Activated CD4-positive, alpha-beta T cell treated with anti-CD3 and anti-CD28 coated beads for 36 hours (primary cell): ENCODE data around the gene UBE2Q1. TPM values are rescaled to one million over a fixed set of nuclear protein-coding genes. Genes with fewer than 3 reads are reported as not detected.
A peak's percentile ranks its signal among the peaks of the same experiment; 100 is the strongest.

Experiments used
- ATAC-seq: fragments of 200-7000 bp; cut with Tn5 transposase; one replicate; pipeline ENCODE4 v1.10.0; 2021; ENCODE audit warnings: mild to moderate bottlenecking, moderate library complexity
- CTCF ChIA-PET: fragments of 350-600 bp; sonication (Branson Sonifier 250); formaldehyde crosslinking; loops from one replicate; lab custom pipeline; 2021; ENCODE audit warnings: antibody characterized with exemption; lab: Charles Lee
- POLR2A ChIA-PET: fragments of 350-600 bp; sonication (Branson Sonifier 250); formaldehyde crosslinking; loops from one replicate; lab custom pipeline; 2021; ENCODE audit warnings: antibody characterized with exemption, inconsistent platforms; lab: Charles Lee
- DNase-seq: peaks from one replicate; pipeline ENCODE4 v3.0.0-alpha.2; 2020
- H3K27ac Mint-ChIP-seq: one replicate; pipeline ENCODE4 v1.8.0; 2021; ENCODE audit warnings: mixed read lengths
- H3K27me3 Mint-ChIP-seq: one replicate; pipeline ENCODE4 v1.8.0; 2021; ENCODE audit warnings: mixed read lengths
- H3K36me3 Mint-ChIP-seq: one replicate; pipeline ENCODE4 v1.8.0; 2021; ENCODE audit warnings: low read depth, mixed read lengths
- H3K4me1 Mint-ChIP-seq: one replicate; pipeline ENCODE4 v1.8.0; 2021; ENCODE audit warnings: mixed read lengths
- H3K4me3 Mint-ChIP-seq: one replicate; pipeline ENCODE4 v1.8.0; 2021; ENCODE audit warnings: mild to moderate bottlenecking, moderate library complexity, mixed read lengths
- H3K9me3 Mint-ChIP-seq: one replicate; pipeline ENCODE4 v1.8.0; 2021; ENCODE audit warnings: low read depth, mixed read lengths
- intact Hi-C, 2 experiments: fragments of 100-400 bp; cut with DNase I in 1 of 2; cut with micrococcal nuclease in 1 of 2; formaldehyde crosslinking; loops; one replicate each; pipeline versions ENCODE4 v1.14.2 to v1.15.1; 2022 to 2024; cut with DNase I, micrococcal nuclease
- total RNA-seq, 2 experiments: library from RNA; stranded (reverse); gene quantifications; one replicate each; pipeline ENCODE4 v1.2.3, GENCODE V29; 2021

UBE2Q1 gene
- total RNA-seq, 2 experiments from 2014 or later, result 89.3 to 101 TPM

GRCh38 chr1:154593390-154593789 is 34.9 kb upstream of the UBE2Q1 start:
- DNase-seq, result no peak
- Mint-ChIP-seq H3K36me3 (peaks cover 80% of the 10 kb centered on the region), H3K9me3 (no peaks in the 10 kb centered on the region), H3K4me1 (peaks cover 3% of the 10 kb centered on the region), H3K4me3 (no peak overlapping the region), H3K27me3 (no peaks in the 10 kb centered on the region), H3K27ac (peak overlapping the region; percentile 14)
- ATAC-seq, result no peak
- POLR2A ChIA-PET, result no interaction called here
- intact Hi-C loops, result no loop called here
- CTCF ChIA-PET, result no interaction called here

DNA sequence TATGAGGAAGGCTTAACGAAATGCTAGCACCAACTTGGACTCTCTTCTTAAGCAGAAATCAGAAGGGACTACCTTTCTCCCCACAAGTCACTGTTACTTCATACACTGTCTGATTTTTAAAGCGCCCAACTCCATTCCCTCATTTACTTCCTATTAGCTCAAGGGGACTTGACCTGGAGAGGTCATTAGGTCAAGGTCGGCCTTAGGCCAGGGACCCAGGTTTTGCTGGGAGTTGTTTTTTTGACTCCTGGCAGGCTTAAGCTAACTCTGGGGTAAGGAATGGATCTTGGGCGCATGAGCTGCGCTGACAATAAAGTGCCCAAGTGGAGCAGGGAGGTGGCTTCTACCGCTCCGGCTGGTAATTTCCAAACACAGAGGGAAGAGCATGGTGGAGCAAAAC is 32.7 kb upstream of the UBE2Q1 start:
- peaks cover 84% of the 10 kb centered on the region for H3K36me3 Mint-ChIP-seq
- H3K9me3 Mint-ChIP-seq, result no peaks in the 10 kb centered on the region
- no peak overlapping the region for H3K4me3 Mint-ChIP-seq
- intact Hi-C loops, result no loop called here
- ATAC-seq (no peak), DNase-seq (no peak)
- no peak overlapping the region for H3K27ac Mint-ChIP-seq
- POLR2A ChIA-PET, result interaction anchor here (0.6 kb wide), 1 partner anchor 11 kb away, joined by 3 read pairs; no protein-coding TSS in a partner anchor
- CTCF ChIA-PET, result interaction anchor here (0.6 to 1.7 kb wide), 5 partner anchors 14 to 453 kb away, joined by 3 to 9 read pairs (median 3); no protein-coding TSS in a partner anchor
- no peaks in the 10 kb centered on the region for H3K27me3 Mint-ChIP-seq
- H3K4me1 Mint-ChIP-seq, result peaks cover 3% of the 10 kb centered on the region

DNA sequence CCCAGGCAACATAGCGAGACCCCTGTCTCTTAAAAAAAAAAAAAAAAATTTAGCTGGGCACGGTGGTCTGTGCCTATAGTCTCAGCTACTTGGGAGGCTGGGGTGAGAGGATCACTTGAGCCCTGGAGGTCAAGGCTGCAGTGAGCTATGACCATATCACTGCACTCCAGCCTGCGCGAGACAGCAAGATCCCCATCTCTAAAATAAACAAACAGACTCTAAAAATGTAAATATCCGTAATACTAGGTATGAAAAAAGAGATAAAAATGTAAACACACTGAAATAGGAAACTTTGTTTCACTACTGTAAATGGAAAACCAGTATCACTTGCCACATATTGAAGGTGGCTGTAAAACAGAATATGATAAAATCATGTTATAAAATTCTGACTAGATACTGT is 32.3 kb upstream of the UBE2Q1 start:
- ChIA-PET CTCF (interaction anchor here (0.7 to 1.0 kb wide), 3 partner anchors 34 to 229 kb away, joined by 3 to 4 read pairs (median 3); no protein-coding TSS in a partner anchor), POLR2A (no interaction called here)
- Mint-ChIP-seq H3K4me3 (no peak overlapping the region), H3K27me3 (no peaks in the 10 kb centered on the region), H3K27ac (no peak overlapping the region), H3K4me1 (peaks cover 3% of the 10 kb centered on the region), H3K9me3 (no peaks in the 10 kb centered on the region), H3K36me3 (peaks cover 85% of the 10 kb centered on the region)
- intact Hi-C loops, result no loop called here
- DNase-seq (no peak), ATAC-seq (no peak)

- CTCF ChIA-PET, result interaction anchor here (0.7 to 0.9 kb wide), 2 partner anchors 61 to 789 kb away, joined by 3 read pairs; no protein-coding TSS in a partner anchor
- Mint-ChIP-seq H3K36me3 (peaks cover 89% of the 10 kb centered on the region), H3K4me1 (peaks cover 3% of the 10 kb centered on the region), H3K9me3 (no peaks in the 10 kb centered on the region), H3K4me3 (no peak overlapping the region), H3K27ac (no peak overlapping the region), H3K27me3 (no peaks in the 10 kb centered on the region)
- POLR2A ChIA-PET, result interaction anchor here (1.1 kb wide), 1 partner anchor 9 kb away, joined by 3 read pairs; no protein-coding TSS in a partner anchor
- ATAC-seq (peak; percentile 49), DNase-seq (no peak)
- intact Hi-C loops, result no loop called here
Observed at GRCh38 chr1:154589780-154590179, 31.3 kb upstream of the UBE2Q1 start.

- POLR2A ChIA-PET, result no interaction called here
Observed at GRCh38 chr1:154586641-154587040, 28.2 kb upstream of the UBE2Q1 start.

DNA sequence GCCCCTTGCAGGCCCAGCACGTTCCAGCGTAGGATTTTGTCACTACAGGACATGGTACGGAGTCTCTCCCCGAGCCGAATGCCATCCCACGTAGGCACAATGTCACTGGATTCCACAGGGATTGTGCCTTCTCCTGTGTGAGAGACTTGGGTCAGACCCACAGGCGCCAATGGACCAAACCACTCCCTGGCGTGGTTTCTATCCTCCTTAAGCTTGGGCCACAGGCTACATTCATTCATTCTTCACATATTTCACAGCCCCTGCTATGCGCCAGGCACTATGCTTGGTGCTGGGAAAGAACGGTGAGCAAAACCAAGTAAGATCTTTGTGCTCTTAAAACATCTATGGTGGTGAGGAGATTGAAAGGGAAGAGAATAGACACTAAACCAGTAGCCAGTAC is 27.8 kb upstream of the UBE2Q1 start:
- ChIA-PET POLR2A (no interaction called here), CTCF (no interaction called here)
- H3K9me3 Mint-ChIP-seq, result no peaks in the 10 kb centered on the region
- no peak overlapping the region for H3K27ac Mint-ChIP-seq
- intact Hi-C loops, result no loop called here
- ATAC-seq, result no peak
- DNase-seq, result no peak
- no peaks in the 10 kb centered on the region for H3K27me3 Mint-ChIP-seq
- H3K4me1 Mint-ChIP-seq, result peaks cover 2% of the 10 kb centered on the region
- peaks cover 80% of the 10 kb centered on the region for H3K36me3 Mint-ChIP-seq
- no peak overlapping the region for H3K4me3 Mint-ChIP-seq

More at GRCh38 chr1:154586641-154587040, 28.2 kb upstream of the UBE2Q1 start:
- no peak overlapping the region for H3K27ac Mint-ChIP-seq
- intact Hi-C loops, result no loop called here
- CTCF ChIA-PET, result no interaction called here
- peaks cover 3% of the 10 kb centered on the region for H3K4me1 Mint-ChIP-seq
- DNase-seq (no peak), ATAC-seq (no peak)
- H3K4me3 Mint-ChIP-seq, result no peak overlapping the region
- H3K27me3 Mint-ChIP-seq, result no peaks in the 10 kb centered on the region
- peaks cover 83% of the 10 kb centered on the region for H3K36me3 Mint-ChIP-seq
- H3K9me3 Mint-ChIP-seq, result no peaks in the 10 kb centered on the region

GRCh38 chr1:154584267-154584994 is 26.0 kb upstream of the UBE2Q1 start:
- ATAC-seq, result no peak
- H3K27ac Mint-ChIP-seq, result peak overlapping the region; percentile 4
- H3K9me3 Mint-ChIP-seq, result no peaks in the 10 kb centered on the region
- DNase-seq, result no peak
- H3K27me3 Mint-ChIP-seq, result no peaks in the 10 kb centered on the region
- CTCF ChIA-PET, result interaction anchor here (1.1 kb wide), 1 partner anchor 25 kb away, joined by 3 read pairs; no protein-coding TSS in a partner anchor
- POLR2A ChIA-PET, result no interaction called here
- H3K4me3 Mint-ChIP-seq, result no peak overlapping the region
- intact Hi-C loops, result no loop called here
- H3K4me1 Mint-ChIP-seq, result no peaks in the 10 kb centered on the region
- H3K36me3 Mint-ChIP-seq, result peaks cover 78% of the 10 kb centered on the region

- Mint-ChIP-seq H3K4me1 (no peaks in the 10 kb centered on the region), H3K27ac (peak overlapping the region; percentile 14), H3K36me3 (peaks cover 78% of the 10 kb centered on the region), H3K9me3 (no peaks in the 10 kb centered on the region), H3K27me3 (no peaks in the 10 kb centered on the region), H3K4me3 (no peak overlapping the region)
- intact Hi-C loops, result no loop called here
- ChIA-PET POLR2A (no interaction called here), CTCF (interaction anchor here (1.1 kb wide), 1 partner anchor 24 kb away, joined by 3 read pairs; no protein-coding TSS in a partner anchor)
- no peak for ATAC-seq
- no peak for DNase-seq
Observed at GRCh38 chr1:154583773-154584172, 25.3 kb upstream of the UBE2Q1 start.

- ChIA-PET POLR2A (no interaction called here), CTCF (no interaction called here)
- no peak overlapping the region for H3K4me3 Mint-ChIP-seq
- no peaks in the 10 kb centered on the region for H3K4me1 Mint-ChIP-seq
- no peak for DNase-seq
- intact Hi-C loops, result no loop called here
- H3K27me3 Mint-ChIP-seq, result no peaks in the 10 kb centered on the region
- peaks cover 74% of the 10 kb centered on the region for H3K36me3 Mint-ChIP-seq
- no peaks in the 10 kb centered on the region for H3K9me3 Mint-ChIP-seq
- ATAC-seq, result no peak
- H3K27ac Mint-ChIP-seq, result no peak overlapping the region
Observed at GRCh38 chr1:154582885-154583284, 24.4 kb upstream of the UBE2Q1 start.

- DNase-seq (no peak), ATAC-seq (no peak)
- Mint-ChIP-seq H3K9me3 (no peaks in the 10 kb centered on the region), H3K36me3 (peaks cover 63% of the 10 kb centered on the region), H3K4me1 (no peaks in the 10 kb centered on the region), H3K4me3 (no peak overlapping the region), H3K27me3 (no peaks in the 10 kb centered on the region), H3K27ac (no peak overlapping the region)
- intact Hi-C loops, result no loop called here
- ChIA-PET POLR2A (no interaction called here), CTCF (no interaction called here)
Observed at GRCh38 chr1:154581766-154582165, 23.3 kb upstream of the UBE2Q1 start.

DNA sequence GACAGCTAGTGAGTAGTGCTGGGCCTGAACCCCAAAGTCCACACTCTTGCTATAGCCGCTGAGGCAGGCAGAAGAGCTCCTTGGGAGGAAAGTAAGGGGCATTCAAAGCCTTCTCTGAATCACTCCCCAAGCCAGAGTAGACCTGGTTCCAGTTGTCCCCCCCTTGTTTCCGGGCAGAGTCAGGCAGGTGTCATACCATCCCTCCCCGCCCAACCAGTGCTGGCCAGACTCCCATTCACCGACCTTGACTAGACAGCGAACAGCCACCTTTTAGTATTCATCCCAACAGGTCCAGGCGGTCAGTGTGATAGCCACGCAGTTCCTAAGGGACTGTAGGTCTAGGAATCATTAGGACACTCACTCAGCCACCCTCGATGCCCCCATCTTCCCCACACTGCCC is 20.9 kb upstream of the UBE2Q1 start:
- no peak for ATAC-seq
- POLR2A ChIA-PET, result no interaction called here
- CTCF ChIA-PET, result interaction anchor here (0.7 kb wide), 1 partner anchor 376 kb away, joined by 3 read pairs; no protein-coding TSS in a partner anchor

DNA sequence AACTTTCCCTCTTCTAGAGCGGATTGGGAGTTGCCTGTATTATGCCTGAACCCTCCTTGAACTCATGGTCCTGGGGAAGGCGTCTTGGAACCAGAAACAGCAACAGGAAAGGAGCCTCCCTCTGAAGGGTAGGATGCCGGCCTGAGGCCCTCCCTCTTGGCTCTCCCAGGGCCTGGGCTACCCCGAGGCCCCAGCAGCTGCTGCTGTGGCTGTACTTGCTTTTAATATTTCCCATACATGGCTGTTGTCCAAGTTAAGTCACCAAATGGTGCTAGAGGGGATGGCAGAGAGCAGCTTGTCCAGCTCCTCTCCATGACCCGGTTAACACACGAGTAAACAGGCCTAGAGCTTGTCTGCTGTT is 19.6 kb upstream of the UBE2Q1 start:
- CTCF ChIA-PET, result interaction anchor here (0.5 to 1.3 kb wide), 5 partner anchors 9 to 513 kb away, joined by 3 read pairs; no protein-coding TSS in a partner anchor
- ATAC-seq (no peak), DNase-seq (no peak)
- no peak overlapping the region for H3K27ac Mint-ChIP-seq
- peaks cover 29% of the 10 kb centered on the region for H3K36me3 Mint-ChIP-seq
- POLR2A ChIA-PET, result no interaction called here
- no peaks in the 10 kb centered on the region for H3K9me3 Mint-ChIP-seq
- no peaks in the 10 kb centered on the region for H3K27me3 Mint-ChIP-seq
- intact Hi-C loops, result no loop called here
- no peaks in the 10 kb centered on the region for H3K4me1 Mint-ChIP-seq
- H3K4me3 Mint-ChIP-seq, result no peak overlapping the region

More for the DNA sequence above, 20.9 kb upstream of the UBE2Q1 start:
- peaks cover 41% of the 10 kb centered on the region for H3K36me3 Mint-ChIP-seq
- H3K27ac Mint-ChIP-seq, result no peak overlapping the region
- no peak for DNase-seq
- H3K4me3 Mint-ChIP-seq, result no peak overlapping the region
- no peaks in the 10 kb centered on the region for H3K9me3 Mint-ChIP-seq
- H3K27me3 Mint-ChIP-seq, result no peaks in the 10 kb centered on the region
- no peaks in the 10 kb centered on the region for H3K4me1 Mint-ChIP-seq
- intact Hi-C loops, result no loop called here
